IPS DF 6.9 (cell line): ENCODE measurements around the gene CCND3.

Source experiments
- DNase-seq: peaks from one replicate; pipeline ENCODE4 v3.0.0-alpha.2; 2013; ENCODE audit warnings: low read depth, low spot score
- H3K27ac ChIP-seq: one replicate; pipeline ENCODE4 v1.5.1; 2013; ENCODE audit warnings: low read length, control low read depth
- H3K27me3 ChIP-seq: 2 replicates; pipeline ENCODE4 v1.6.1; 2013; ENCODE audit warnings: mild to moderate bottlenecking, low read length; ENCODE audit not compliant: control insufficient read depth, insufficient read depth
- H3K36me3 ChIP-seq: 2 replicates; pipeline ENCODE4 v1.6.1; 2013; ENCODE audit warnings: low read length; ENCODE audit not compliant: control insufficient read depth, insufficient read depth
- H3K4me1 ChIP-seq: 2 replicates; pipeline ENCODE4 v1.6.1; 2013; ENCODE audit warnings: low read length; ENCODE audit not compliant: control insufficient read depth, insufficient read depth
- H3K4me3 ChIP-seq: 2 replicates; pipeline ENCODE4 v1.5.1; 2013; ENCODE audit warnings: mild to moderate bottlenecking, low read length
- H3K9me3 ChIP-seq: 2 replicates; pipeline ENCODE4 v1.6.1; 2013; ENCODE audit warnings: low read length, inconsistent platforms; ENCODE audit not compliant: control insufficient read depth, insufficient read depth
- WGBS: extraction: QIAGEN DNeasy Blood & Tissue Kit; methylation state at CpG from one replicate; pipeline ENCODE4 v1.1.7; 2013; ENCODE audit warnings: mixed read lengths, missing lambda C conversion rate; ENCODE audit not compliant: insufficient read length, insufficient coverage; 5-methylcytosine and 5-hydroxymethylcytosine counted together

The CCND3 gene

GRCh38 chr6:41937472-41937860, 4.1 kb downstream of the CCND3 start:
- no peaks in the 10 kb centered on the region for H3K9me3 ChIP-seq
- no peak overlapping the region for H3K27ac ChIP-seq
- H3K27me3 ChIP-seq, result no peaks in the 10 kb centered on the region
- H3K4me3 ChIP-seq, result no peak overlapping the region
- WGBS, result no CpG with 5 or more reads among the region's 2 CpGs
- peaks cover 11% of the 10 kb centered on the region for H3K36me3 ChIP-seq
- H3K4me1 ChIP-seq, result peaks cover 14% of the 10 kb centered on the region
- no peak for DNase-seq

- H3K4me1 ChIP-seq, result peaks cover 11% of the 10 kb centered on the region
Measured at GRCh38 chr6:41936073-41936837, 5.4 kb downstream of the CCND3 start.

GRCh38 chr6:41935685-41936072, 5.9 kb downstream of the CCND3 start:
- WGBS, result no CpG with 5 or more reads among the region's 8 CpGs
- H3K36me3 ChIP-seq, result peaks cover 27% of the 10 kb centered on the region
- no peak for DNase-seq
- H3K9me3 ChIP-seq, result no peaks in the 10 kb centered on the region
- no peak overlapping the region for H3K4me3 ChIP-seq
- peaks cover 11% of the 10 kb centered on the region for H3K4me1 ChIP-seq
- H3K27ac ChIP-seq, result no peak overlapping the region
- H3K27me3 ChIP-seq, result no peaks in the 10 kb centered on the region

More at GRCh38 chr6:41936073-41936837, 5.4 kb downstream of the CCND3 start:
- H3K9me3 ChIP-seq, result no peaks in the 10 kb centered on the region
- no peak overlapping the region for H3K27ac ChIP-seq
- no peak for DNase-seq
- peaks cover 22% of the 10 kb centered on the region for H3K36me3 ChIP-seq
- WGBS, result no CpG with 5 or more reads among the region's 10 CpGs
- no peak overlapping the region for H3K4me3 ChIP-seq
- no peaks in the 10 kb centered on the region for H3K27me3 ChIP-seq

GRCh38 chr6:41935193-41935574, 6.4 kb downstream of the CCND3 start:
- DNase-seq, result no peak
- Histone ChIP-seq H3K27me3 (no peaks in the 10 kb centered on the region), H3K27ac (no peak overlapping the region), H3K4me1 (peaks cover 10% of the 10 kb centered on the region), H3K36me3 (peaks cover 32% of the 10 kb centered on the region), H3K9me3 (no peaks in the 10 kb centered on the region), H3K4me3 (no peak overlapping the region)
- no CpG with 5 or more reads among the region's 1 CpG for WGBS

GRCh38 chr6:41934278-41935192, 7.1 kb downstream of the CCND3 start:
- peaks cover 37% of the 10 kb centered on the region for H3K36me3 ChIP-seq
- no CpG with 5 or more reads among the region's 7 CpGs for WGBS
- H3K27me3 ChIP-seq, result no peaks in the 10 kb centered on the region
- peaks cover 4% of the 10 kb centered on the region for H3K4me1 ChIP-seq
- H3K27ac ChIP-seq, result no peak overlapping the region
- no peak overlapping the region for H3K4me3 ChIP-seq
- DNase-seq, result no peak
- H3K9me3 ChIP-seq, result no peaks in the 10 kb centered on the region

- peaks cover 54% of the 10 kb centered on the region for H3K36me3 ChIP-seq
- DNase-seq, result no peak
- H3K27ac ChIP-seq, result no peak overlapping the region
- no CpG with 5 or more reads among the region's 15 CpGs for WGBS
- no peaks in the 10 kb centered on the region for H3K4me1 ChIP-seq
- no peaks in the 10 kb centered on the region for H3K27me3 ChIP-seq
- H3K9me3 ChIP-seq, result no peaks in the 10 kb centered on the region
- H3K4me3 ChIP-seq, result no peak overlapping the region
Measured at GRCh38 chr6:41932378-41932777, 9.2 kb downstream of the CCND3 start.

GRCh38 chr6:41931792-41932191, 9.8 kb downstream of the CCND3 start:
- Histone ChIP-seq H3K4me1 (no peaks in the 10 kb centered on the region), H3K27ac (no peak overlapping the region), H3K36me3 (peaks cover 58% of the 10 kb centered on the region), H3K4me3 (no peak overlapping the region), H3K9me3 (no peaks in the 10 kb centered on the region), H3K27me3 (no peaks in the 10 kb centered on the region)
- no CpG with 5 or more reads among the region's 2 CpGs for WGBS
- no peak for DNase-seq

- H3K27ac ChIP-seq, result no peak overlapping the region
Measured at GRCh38 chr6:41929924-41930323, 11.7 kb downstream of the CCND3 start.

GRCh38 chr6:41927253-41927652, 14.4 kb downstream of the CCND3 start:
- WGBS, result no CpG with 5 or more reads among the region's 6 CpGs
- H3K36me3 ChIP-seq, result peaks cover 45% of the 10 kb centered on the region
- DNase-seq, result no peak
- H3K4me1 ChIP-seq, result no peaks in the 10 kb centered on the region
- no peaks in the 10 kb centered on the region for H3K9me3 ChIP-seq
- H3K27me3 ChIP-seq, result no peaks in the 10 kb centered on the region
- H3K4me3 ChIP-seq, result no peak overlapping the region
- no peak overlapping the region for H3K27ac ChIP-seq

More at GRCh38 chr6:41929924-41930323, 11.7 kb downstream of the CCND3 start:
- WGBS, result no CpG with 5 or more reads among the region's 6 CpGs
- peaks cover 54% of the 10 kb centered on the region for H3K36me3 ChIP-seq
- no peaks in the 10 kb centered on the region for H3K9me3 ChIP-seq
- H3K4me1 ChIP-seq, result no peaks in the 10 kb centered on the region
- H3K4me3 ChIP-seq, result no peak overlapping the region
- no peaks in the 10 kb centered on the region for H3K27me3 ChIP-seq
- DNase-seq, result no peak

GRCh38 chr6:41922154-41922553, 19.5 kb downstream of the CCND3 start:
- no peak overlapping the region for H3K27ac ChIP-seq
- H3K4me3 ChIP-seq, result peak overlapping the region; percentile 87; the same call in 1 of the 2 replicates
- H3K9me3 ChIP-seq, result no peaks in the 10 kb centered on the region
- no CpG with 5 or more reads among the region's 7 CpGs for WGBS
- H3K36me3 ChIP-seq, result peaks cover 2% of the 10 kb centered on the region; the same call in 1 of the 2 replicates
- no peak for DNase-seq
- no peaks in the 10 kb centered on the region for H3K27me3 ChIP-seq
- no peaks in the 10 kb centered on the region for H3K4me1 ChIP-seq
